HepG2 (cell line): ENCODE measurements around the gene ATOH8. TPM values are rescaled to one million over a fixed set of nuclear protein-coding genes. Genes with fewer than 3 reads are reported as not detected.
A peak's percentile ranks its signal among the peaks of the same experiment; 100 is the strongest.

ENCODE experiments used
- ARHGAP35 ChIP-seq: sonication (generic); formaldehyde crosslinking; IDR thresholded peaks from 2 replicates; pipeline ENCODE4 v1.9.0; 2022; ENCODE audit warnings: mild to moderate bottlenecking, inconsistent platforms, moderate library complexity, missing genetic modification reagents, borderline replicate concordance
- FOXK2 ChIP-seq: fragments of 450-650 bp; IDR thresholded peaks from 2 replicates; pipeline ENCODE4 v1.6.1; 2016
- KLF15 ChIP-seq: sonication (generic); formaldehyde crosslinking; IDR thresholded peaks from 2 replicates; pipeline ENCODE4 v1.8.1; 2023; ENCODE audit warnings: borderline replicate concordance, mild to moderate bottlenecking, inconsistent platforms, missing genetic modification reagents, mixed read lengths
- MBD4 ChIP-seq: IDR thresholded peaks from 2 replicates; pipeline ENCODE4 v1.6.1; 2012; ENCODE audit warnings: low read length, inconsistent platforms, borderline replicate concordance
- MXI1 ChIP-seq: IDR thresholded peaks from 3 replicates; pipeline ENCODE4 v1.6.1; 2012; ENCODE audit warnings: low read depth, low read length, inconsistent platforms, borderline replicate concordance
- PCBP2 ChIP-seq: fragments of 200-400 bp; formaldehyde crosslinking; optimal IDR thresholded peaks from 2 replicates; pipeline ENCODE3; 2018; ENCODE audit warnings: low read length, low read depth; ENCODE audit not compliant: poor library complexity, severe bottlenecking
- SALL2 ChIP-seq: sonication (generic); formaldehyde crosslinking; IDR thresholded peaks from 2 replicates; pipeline ENCODE4 v1.8.1; 2023; ENCODE audit warnings: mild to moderate bottlenecking, missing genetic modification reagents, inconsistent platforms
- TCF7 ChIP-seq: sonication (generic); IDR thresholded peaks from 2 replicates; pipeline ENCODE4 v1.6.1; 2016; ENCODE audit warnings: antibody characterized with exemption, low read depth
- TOE1 ChIP-seq: sonication (generic); formaldehyde crosslinking; IDR thresholded peaks from 2 replicates; pipeline ENCODE4 v1.4.0; 2020; ENCODE audit warnings: mild to moderate bottlenecking, missing genetic modification reagents
- ZBTB1 ChIP-seq: sonication (generic); formaldehyde crosslinking; IDR thresholded peaks from 2 replicates; pipeline ENCODE4 v1.4.0; 2020; ENCODE audit warnings: missing genetic modification reagents, borderline replicate concordance
- ZKSCAN5 ChIP-seq: sonication (generic); formaldehyde crosslinking; IDR thresholded peaks from 2 replicates; pipeline ENCODE4 v1.5.1; 2020; ENCODE audit warnings: mild to moderate bottlenecking, missing genetic modification reagents
- ZNF263 ChIP-seq: sonication (generic); formaldehyde crosslinking; IDR thresholded peaks from 2 replicates; pipeline ENCODE4 v1.4.0; 2020; ENCODE audit warnings: missing genetic modification reagents
- ZNF317 ChIP-seq: sonication (generic); formaldehyde crosslinking; IDR thresholded peaks from 2 replicates; pipeline ENCODE4 v1.5.0; 2020; ENCODE audit warnings: mild to moderate bottlenecking, missing genetic modification reagents
- ZNF557 ChIP-seq: sonication (generic); formaldehyde crosslinking; IDR thresholded peaks from 2 replicates; pipeline ENCODE4 v1.4.0; 2020; ENCODE audit warnings: missing genetic modification reagents
- ZNF816 ChIP-seq: sonication (generic); formaldehyde crosslinking; IDR thresholded peaks from 2 replicates; pipeline ENCODE4 v1.8.0; 2022; ENCODE audit warnings: missing genetic modification reagents, mild to moderate bottlenecking, borderline replicate concordance
- polyA plus RNA-seq, 8 experiments: library from polyadenylated mRNA; depleted of rRNA in 3 of 8; stranded (reverse) in 7 of 8; unstranded in 1 of 8; fragments of >200 nt; fragmentation: Illumina TruSeq in 4 of 8; extraction: Trizol in 4 of 8; gene quantifications; 2 replicates each; pipeline versions ENCODE4 v1.2.1 to v1.2.3, GENCODE V29; 2011 to 2016; ENCODE audit warnings: low read depth in 4 of 8, missing spikeins in 1 of 8, mixed read lengths in 1 of 8; ENCODE audit not compliant: insufficient read depth in 1 of 8
- total RNA-seq, 5 experiments: library from RNA; depleted of rRNA; stranded (reverse); fragments of >200 nt; fragmentation: Illumina TruSeq; extraction: Trizol; gene quantifications; 2 replicates each; pipeline ENCODE4 v1.2.3, GENCODE V29; 2016; ENCODE audit warnings: low read depth in 1 of 5
- TF ChIP-seq, protein P1 (sequence below): sonication (generic); formaldehyde crosslinking; IDR thresholded peaks from 2 replicates; pipeline ENCODE4 v1.4.0; 2020; ENCODE audit warnings: missing genetic modification reagents, mild to moderate bottlenecking, borderline replicate concordance
- TF ChIP-seq, protein P2 (sequence below): sonication (generic); formaldehyde crosslinking; IDR thresholded peaks from 2 replicates; pipeline ENCODE4 v1.5.1; 2020; ENCODE audit warnings: missing genetic modification reagents, mild to moderate bottlenecking, borderline replicate concordance
- TF ChIP-seq, protein P3 (sequence below): sonication (generic); IDR thresholded peaks from 2 replicates; pipeline ENCODE4 v1.6.1; 2016; ENCODE audit warnings: low read depth, borderline replicate concordance
- TF ChIP-seq, protein P4 (sequence below): IDR thresholded peaks from 2 replicates; pipeline ENCODE4 v1.6.1; 2016; ENCODE audit warnings: mild to moderate bottlenecking, missing biosample characterization, missing genetic modification reagents
- TF ChIP-seq, protein P5 (sequence below): sonication (generic); formaldehyde crosslinking; IDR thresholded peaks from 2 replicates; pipeline ENCODE4 v1.8.0; 2022; ENCODE audit warnings: missing genetic modification reagents, mild to moderate bottlenecking, borderline replicate concordance
- TF ChIP-seq, protein P6 (sequence below): sonication (generic); formaldehyde crosslinking; IDR thresholded peaks from 2 replicates; pipeline ENCODE4 v1.4.0; 2020; ENCODE audit warnings: low read depth, mild to moderate bottlenecking, missing genetic modification reagents

Gene ATOH8
- total and polyA plus RNA-seq, 2 of the 13 experiments (the other 11 are each of a cell fraction or from before 2014, with no cell fraction given) = 0.13 to 0.61 TPM

DNA sequence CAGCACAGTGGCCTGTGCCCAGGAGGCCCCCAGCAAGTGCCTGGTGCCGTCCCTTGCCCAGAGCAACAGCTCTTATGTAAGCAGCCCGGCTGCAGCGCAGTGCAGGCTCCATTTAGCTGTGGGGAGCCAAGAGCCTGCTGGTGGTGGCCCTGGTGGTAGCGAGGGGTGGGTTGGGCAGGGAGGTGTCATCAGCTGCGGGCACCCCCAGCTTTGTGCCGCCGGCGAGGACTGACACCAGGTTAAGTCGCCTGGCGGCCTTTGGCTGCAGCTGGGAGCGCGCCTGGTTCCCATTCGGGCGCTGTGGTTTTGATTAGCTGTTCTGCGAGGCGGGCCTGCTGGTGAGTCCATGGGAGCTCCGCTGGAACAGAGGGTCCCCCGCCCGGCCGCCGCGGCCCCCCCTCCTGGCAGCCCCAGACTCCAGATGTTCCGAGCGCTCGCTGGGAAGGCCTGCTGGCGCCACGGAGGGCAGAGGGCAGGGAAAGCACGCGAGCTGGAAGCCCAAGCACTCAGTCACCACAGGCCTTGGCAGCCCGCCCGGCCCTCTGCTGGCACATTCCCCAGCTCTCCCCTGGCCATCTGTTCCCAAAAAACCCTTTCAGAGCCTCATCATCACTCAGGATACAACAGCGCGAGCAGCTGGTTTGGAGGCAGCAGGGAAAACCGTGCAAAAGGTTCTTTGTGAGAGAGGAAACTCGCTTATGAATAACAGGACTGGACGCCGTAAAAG, 18.4 kb downstream of the ATOH8 start (continued):
- TF ChIP-seq, protein P1, sequence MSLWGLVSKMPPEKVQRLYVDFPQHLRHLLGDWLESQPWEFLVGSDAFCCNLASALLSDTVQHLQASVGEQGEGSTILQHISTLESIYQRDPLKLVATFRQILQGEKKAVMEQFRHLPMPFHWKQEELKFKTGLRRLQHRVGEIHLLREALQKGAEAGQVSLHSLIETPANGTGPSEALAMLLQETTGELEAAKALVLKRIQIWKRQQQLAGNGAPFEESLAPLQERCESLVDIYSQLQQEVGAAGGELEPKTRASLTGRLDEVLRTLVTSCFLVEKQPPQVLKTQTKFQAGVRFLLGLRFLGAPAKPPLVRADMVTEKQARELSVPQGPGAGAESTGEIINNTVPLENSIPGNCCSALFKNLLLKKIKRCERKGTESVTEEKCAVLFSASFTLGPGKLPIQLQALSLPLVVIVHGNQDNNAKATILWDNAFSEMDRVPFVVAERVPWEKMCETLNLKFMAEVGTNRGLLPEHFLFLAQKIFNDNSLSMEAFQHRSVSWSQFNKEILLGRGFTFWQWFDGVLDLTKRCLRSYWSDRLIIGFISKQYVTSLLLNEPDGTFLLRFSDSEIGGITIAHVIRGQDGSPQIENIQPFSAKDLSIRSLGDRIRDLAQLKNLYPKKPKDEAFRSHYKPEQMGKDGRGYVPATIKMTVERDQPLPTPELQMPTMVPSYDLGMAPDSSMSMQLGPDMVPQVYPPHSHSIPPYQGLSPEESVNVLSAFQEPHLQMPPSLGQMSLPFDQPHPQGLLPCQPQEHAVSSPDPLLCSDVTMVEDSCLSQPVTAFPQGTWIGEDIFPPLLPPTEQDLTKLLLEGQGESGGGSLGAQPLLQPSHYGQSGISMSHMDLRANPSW (CRISPR knock-in tag) = no peak; the same call in 1 of the 2 replicates
- TF ChIP-seq, protein P2, sequence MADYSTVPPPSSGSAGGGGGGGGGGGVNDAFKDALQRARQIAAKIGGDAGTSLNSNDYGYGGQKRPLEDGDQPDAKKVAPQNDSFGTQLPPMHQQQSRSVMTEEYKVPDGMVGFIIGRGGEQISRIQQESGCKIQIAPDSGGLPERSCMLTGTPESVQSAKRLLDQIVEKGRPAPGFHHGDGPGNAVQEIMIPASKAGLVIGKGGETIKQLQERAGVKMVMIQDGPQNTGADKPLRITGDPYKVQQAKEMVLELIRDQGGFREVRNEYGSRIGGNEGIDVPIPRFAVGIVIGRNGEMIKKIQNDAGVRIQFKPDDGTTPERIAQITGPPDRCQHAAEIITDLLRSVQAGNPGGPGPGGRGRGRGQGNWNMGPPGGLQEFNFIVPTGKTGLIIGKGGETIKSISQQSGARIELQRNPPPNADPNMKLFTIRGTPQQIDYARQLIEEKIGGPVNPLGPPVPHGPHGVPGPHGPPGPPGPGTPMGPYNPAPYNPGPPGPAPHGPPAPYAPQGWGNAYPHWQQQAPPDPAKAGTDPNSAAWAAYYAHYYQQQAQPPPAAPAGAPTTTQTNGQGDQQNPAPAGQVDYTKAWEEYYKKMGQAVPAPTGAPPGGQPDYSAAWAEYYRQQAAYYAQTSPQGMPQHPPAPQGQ (CRISPR knock-in tag) = no peak
- TF ChIP-seq, protein P3, sequence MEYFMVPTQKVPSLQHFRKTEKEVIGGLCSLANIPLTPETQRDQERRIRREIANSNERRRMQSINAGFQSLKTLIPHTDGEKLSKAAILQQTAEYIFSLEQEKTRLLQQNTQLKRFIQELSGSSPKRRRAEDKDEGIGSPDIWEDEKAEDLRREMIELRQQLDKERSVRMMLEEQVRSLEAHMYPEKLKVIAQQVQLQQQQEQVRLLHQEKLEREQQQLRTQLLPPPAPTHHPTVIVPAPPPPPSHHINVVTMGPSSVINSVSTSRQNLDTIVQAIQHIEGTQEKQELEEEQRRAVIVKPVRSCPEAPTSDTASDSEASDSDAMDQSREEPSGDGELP = peak; percentile 80; the same call in 1 of the 2 replicates
- TF ChIP-seq PCBP2 (no peak), MBD4 (no peak), ZNF557 (CRISPR knock-in tag) (no peak), KLF15 (peak; percentile 2; the same call in 1 of the 2 replicates), ZNF263 (CRISPR knock-in tag) (peak; percentile 24; the same call in 1 of the 2 replicates), ZNF816 (CRISPR knock-in tag) (no peak), ZNF317 (CRISPR knock-in tag) (no peak), ZKSCAN5 (CRISPR knock-in tag) (no peak), ARHGAP35 (no peak), FOXK2 (no peak), ZBTB1 (no peak), TCF7 (no peak), SALL2 (CRISPR knock-in tag) (peak; percentile 67; the same call in 1 of the 2 replicates), MXI1 (no peak), TOE1 (no peak)
- TF ChIP-seq, protein P4, sequence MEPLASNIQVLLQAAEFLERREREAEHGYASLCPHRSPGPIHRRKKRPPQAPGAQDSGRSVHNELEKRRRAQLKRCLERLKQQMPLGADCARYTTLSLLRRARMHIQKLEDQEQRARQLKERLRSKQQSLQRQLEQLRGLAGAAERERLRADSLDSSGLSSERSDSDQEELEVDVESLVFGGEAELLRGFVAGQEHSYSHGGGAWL (CRISPR knock-in tag) = peak; percentile 68; the same call in 1 of the 2 replicates
- TF ChIP-seq, protein P5, sequence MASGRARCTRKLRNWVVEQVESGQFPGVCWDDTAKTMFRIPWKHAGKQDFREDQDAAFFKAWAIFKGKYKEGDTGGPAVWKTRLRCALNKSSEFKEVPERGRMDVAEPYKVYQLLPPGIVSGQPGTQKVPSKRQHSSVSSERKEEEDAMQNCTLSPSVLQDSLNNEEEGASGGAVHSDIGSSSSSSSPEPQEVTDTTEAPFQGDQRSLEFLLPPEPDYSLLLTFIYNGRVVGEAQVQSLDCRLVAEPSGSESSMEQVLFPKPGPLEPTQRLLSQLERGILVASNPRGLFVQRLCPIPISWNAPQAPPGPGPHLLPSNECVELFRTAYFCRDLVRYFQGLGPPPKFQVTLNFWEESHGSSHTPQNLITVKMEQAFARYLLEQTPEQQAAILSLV (CRISPR knock-in tag) = 0 out of 2 replicates have a peak, but pooled peaks have one; percentile 15
- TF ChIP-seq, protein P6, sequence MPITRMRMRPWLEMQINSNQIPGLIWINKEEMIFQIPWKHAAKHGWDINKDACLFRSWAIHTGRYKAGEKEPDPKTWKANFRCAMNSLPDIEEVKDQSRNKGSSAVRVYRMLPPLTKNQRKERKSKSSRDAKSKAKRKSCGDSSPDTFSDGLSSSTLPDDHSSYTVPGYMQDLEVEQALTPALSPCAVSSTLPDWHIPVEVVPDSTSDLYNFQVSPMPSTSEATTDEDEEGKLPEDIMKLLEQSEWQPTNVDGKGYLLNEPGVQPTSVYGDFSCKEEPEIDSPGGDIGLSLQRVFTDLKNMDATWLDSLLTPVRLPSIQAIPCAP (CRISPR knock-in tag) = no peak
